ENCODE results near the gene PALB2. TPM values are rescaled to one million over a fixed set of nuclear protein-coding genes. Genes with fewer than 3 reads are reported as not detected.

Gene PALB2
- polyA plus RNA-seq, 1 donor: 24.6 TPM

Other genes starting within 250 kb of the PALB2 start
- gene COG7, start 188.1 kb downstream of the PALB2 start, polyA plus RNA-seq (ENCODE audit: insufficient read length): 39.4 TPM
- gene GGA2, start 130.8 kb downstream of the PALB2 start, polyA plus RNA-seq (ENCODE audit: insufficient read length): 165 TPM
- 30.7 TPM for gene EARS2, start 84.0 kb downstream of the PALB2 start, polyA plus RNA-seq (ENCODE audit: insufficient read length)
- 82.7 TPM for gene UBFD1, start 83.6 kb downstream of the PALB2 start, polyA plus RNA-seq (ENCODE audit: insufficient read length)
- 87.2 TPM for gene NDUFAB1, start 45.0 kb downstream of the PALB2 start, polyA plus RNA-seq (ENCODE audit: insufficient read length)
- gene DCTN5, start 156 bp upstream of the PALB2 start, polyA plus RNA-seq (ENCODE audit: insufficient read length): 78.7 TPM
- gene PLK1, start 37.6 kb upstream of the PALB2 start, polyA plus RNA-seq (ENCODE audit: insufficient read length): 38.8 TPM
- 0.47 TPM for gene ERN2, start 71.9 kb upstream of the PALB2 start, polyA plus RNA-seq (ENCODE audit: insufficient read length)
- 1.0 TPM for gene CHP2, start 113.7 kb upstream of the PALB2 start, polyA plus RNA-seq (ENCODE audit: insufficient read length)
- gene PRKCB, start 194.7 kb upstream of the PALB2 start, polyA plus RNA-seq (ENCODE audit: insufficient read length): 3.8 TPM